Measurements from ENCODE around the gene HBA2. TPM values are rescaled to one million over a fixed set of nuclear protein-coding genes. Genes with fewer than 3 reads are reported as not detected.
"Not testable (repeated sequence)": the region's sequence is repeated elsewhere in the genome, so short reads cannot be mapped to it uniquely, and the experiment has no call there.

Gene HBA2
- not detected for polyA plus RNA-seq (2013, experiment 1 of 2)
- polyA plus RNA-seq (2013, experiment 2 of 2) = not detected

- not testable (repeated sequence) for H3K9ac ChIP-seq (ENCODE audit: low read depth, low read length, poor library complexity); H4K8ac ChIP-seq (ENCODE audit: low read depth, low read length); DNase-seq (ENCODE audit: low spot score); H3K4me3 ChIP-seq (ENCODE audit: low read length in 2 of 2); H2BK5ac ChIP-seq (ENCODE audit: low read length); H3K36me3 ChIP-seq (replicated peaks in 1 of 2; ENCODE audit: control insufficient read depth in 2 of 2, insufficient read depth in 2 of 2, low read length in 2 of 2); H3K4ac ChIP-seq (ENCODE audit: low read length); H3K4me1 ChIP-seq (ENCODE audit: control insufficient read depth in 2 of 2, insufficient read depth in 1 of 2, low read depth in 1 of 2, low read length in 2 of 2); H3K27ac ChIP-seq (replicated peaks; ENCODE audit: low read length); H2BK120ac ChIP-seq (ENCODE audit: low read depth, low read length); H3K23ac ChIP-seq (ENCODE audit: low read depth, low read length, poor library complexity); H2AK5ac ChIP-seq (ENCODE audit: low read depth, low read length); H3K18ac ChIP-seq (ENCODE audit: low read length); H3K14ac ChIP-seq (ENCODE audit: low read length); H3K4me2 ChIP-seq (ENCODE audit: insufficient read depth, low read length, poor library complexity, severe bottlenecking); H3K9me3 ChIP-seq (replicated peaks in 1 of 2; ENCODE audit: control insufficient read depth in 2 of 2, insufficient read depth in 1 of 2, low read depth in 1 of 2, low read length in 2 of 2); H2BK15ac ChIP-seq (ENCODE audit: low read length); H3K79me1 ChIP-seq (ENCODE audit: low read depth, low read length); H2BK12ac ChIP-seq (ENCODE audit: low read length); H4K91ac ChIP-seq (ENCODE audit: low read depth, low read length, poor library complexity); H2AFZ ChIP-seq (ENCODE audit: low read length)
- peaks cover 23 to 72% (median 66%) of the 10 kb centered on the region in 3 experiments for H3K27me3 ChIP-seq (ENCODE audit: control insufficient read depth in 3 of 3, insufficient read depth in 3 of 3, low read depth in 1 of 3, low read length in 3 of 3)
- no CpG with 5 or more reads among the region's 74 CpGs for WGBS, 2 donors (ENCODE audit: extremely low coverage in 2 of 2, insufficient read length in 2 of 2, insufficient replicate concordance in 1 of 2)
Observed at GRCh38 chr16:172374-172941, at the start of gene HBA2. Gene HBA2 (plus strand): TSS chr16:172876. CDS start chr16:172913, 37 bp downstream.

- not testable (repeated sequence) for H3K27me3 ChIP-seq (ENCODE audit: control insufficient read depth in 3 of 3, insufficient read depth in 3 of 3, low read depth in 1 of 3, low read length in 3 of 3); H3K23ac ChIP-seq (ENCODE audit: low read depth, low read length, poor library complexity); H2AK5ac ChIP-seq (ENCODE audit: low read depth, low read length); H3K36me3 ChIP-seq (replicated peaks in 1 of 2; ENCODE audit: control insufficient read depth in 2 of 2, insufficient read depth in 2 of 2, low read length in 2 of 2); H2BK5ac ChIP-seq (ENCODE audit: low read length); H3K79me1 ChIP-seq (ENCODE audit: low read depth, low read length); H2BK15ac ChIP-seq (ENCODE audit: low read length); H2BK12ac ChIP-seq (ENCODE audit: low read length); H3K27ac ChIP-seq (replicated peaks; ENCODE audit: low read length); H3K14ac ChIP-seq (ENCODE audit: low read length); H4K91ac ChIP-seq (ENCODE audit: low read depth, low read length, poor library complexity); H3K4me2 ChIP-seq (ENCODE audit: insufficient read depth, low read length, poor library complexity, severe bottlenecking); H3K18ac ChIP-seq (ENCODE audit: low read length); DNase-seq (ENCODE audit: low spot score); H4K8ac ChIP-seq (ENCODE audit: low read depth, low read length); H3K4ac ChIP-seq (ENCODE audit: low read length); H2AFZ ChIP-seq (ENCODE audit: low read length); H3K9ac ChIP-seq (ENCODE audit: low read depth, low read length, poor library complexity); H3K4me1 ChIP-seq (ENCODE audit: control insufficient read depth in 2 of 2, insufficient read depth in 1 of 2, low read depth in 1 of 2, low read length in 2 of 2); H3K9me3 ChIP-seq (replicated peaks in 1 of 2; ENCODE audit: control insufficient read depth in 2 of 2, insufficient read depth in 1 of 2, low read depth in 1 of 2, low read length in 2 of 2); H3K4me3 ChIP-seq (ENCODE audit: low read length in 2 of 2); H2BK120ac ChIP-seq (ENCODE audit: low read depth, low read length)
- WGBS, 2 donors (ENCODE audit: extremely low coverage in 2 of 2, insufficient read length in 2 of 2, insufficient replicate concordance in 1 of 2) = no CpG with 5 or more reads among the region's 19 CpGs
Observed at GRCh38 chr16:123558-124350, 48.9 kb upstream of the HBA2 start.

GRCh38 chr16:125011-125410 lies 47.7 kb upstream of the HBA2 start:
- Histone ChIP-seq H4K8ac (ENCODE audit: low read depth, low read length) (no peak overlapping the region), H3K79me1 (ENCODE audit: low read depth, low read length) (peaks cover 2% of the 10 kb centered on the region), H3K4me3 (ENCODE audit: low read length in 2 of 2) (no peak overlapping the region), H4K91ac (ENCODE audit: low read depth, low read length, poor library complexity) (no peak overlapping the region), H3K27ac (replicated peaks; ENCODE audit: low read length) (no peak overlapping the region), H3K23ac (ENCODE audit: low read depth, low read length, poor library complexity) (no peak overlapping the region), H3K36me3 (replicated peaks in 1 of 2; ENCODE audit: control insufficient read depth in 2 of 2, insufficient read depth in 2 of 2, low read length in 2 of 2) (peaks cover 0 to 3% of the 10 kb centered on the region in 2 donors), H3K4me1 (ENCODE audit: control insufficient read depth in 2 of 2, insufficient read depth in 1 of 2, low read depth in 1 of 2, low read length in 2 of 2) (no peaks in the 10 kb centered on the region), H2BK12ac (ENCODE audit: low read length) (no peak overlapping the region), H3K18ac (ENCODE audit: low read length) (no peak overlapping the region), H2AFZ (ENCODE audit: low read length) (no peak overlapping the region), H3K27me3 (ENCODE audit: control insufficient read depth in 3 of 3, insufficient read depth in 3 of 3, low read depth in 1 of 3, low read length in 3 of 3) (no peaks in the 10 kb centered on the region), H3K9me3 (replicated peaks in 1 of 2; ENCODE audit: control insufficient read depth in 2 of 2, insufficient read depth in 1 of 2, low read depth in 1 of 2, low read length in 2 of 2) (no peaks in the 10 kb centered on the region), H2BK15ac (ENCODE audit: low read length) (no peak overlapping the region), H3K9ac (ENCODE audit: low read depth, low read length, poor library complexity) (no peak overlapping the region), H2BK5ac (ENCODE audit: low read length) (no peak overlapping the region), H2BK120ac (ENCODE audit: low read depth, low read length) (no peak overlapping the region), H3K4me2 (ENCODE audit: insufficient read depth, low read length, poor library complexity, severe bottlenecking) (no peak overlapping the region), H3K14ac (ENCODE audit: low read length) (no peak overlapping the region), H3K4ac (ENCODE audit: low read length) (no peak overlapping the region), H2AK5ac (ENCODE audit: low read depth, low read length) (no peak overlapping the region)
- no peak for DNase-seq (ENCODE audit: low spot score)
- no CpG with 5 or more reads among the region's 3 CpGs for WGBS, 2 donors (ENCODE audit: extremely low coverage in 2 of 2, insufficient read length in 2 of 2, insufficient replicate concordance in 1 of 2)

DNA sequence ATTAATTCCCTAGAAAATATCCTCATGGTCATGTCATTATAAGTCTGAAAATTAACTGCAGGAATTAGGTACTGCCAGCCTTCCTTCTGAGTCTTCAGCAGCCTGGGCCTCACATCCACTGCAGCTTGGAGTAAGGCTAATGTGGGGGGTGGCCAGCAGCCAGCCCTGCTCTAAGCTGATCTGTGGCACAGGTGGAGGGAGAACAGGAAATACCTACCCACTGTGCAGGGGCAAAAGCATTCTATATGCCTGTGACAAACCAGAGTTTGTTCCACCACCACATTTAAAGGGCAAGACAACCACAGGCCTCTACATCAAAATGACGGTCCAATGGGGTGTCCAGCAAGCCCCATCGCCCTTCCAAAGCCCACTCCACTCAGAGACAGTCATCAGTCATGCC lies 43.6 kb upstream of the HBA2 start:
- Histone ChIP-seq H4K91ac (ENCODE audit: low read depth, low read length, poor library complexity) (no peak overlapping the region), H2AK5ac (ENCODE audit: low read depth, low read length) (no peak overlapping the region), H3K4me1 (ENCODE audit: control insufficient read depth in 2 of 2, insufficient read depth in 1 of 2, low read depth in 1 of 2, low read length in 2 of 2) (no peaks in the 10 kb centered on the region), H3K23ac (ENCODE audit: low read depth, low read length, poor library complexity) (no peak overlapping the region), H3K4me3 (ENCODE audit: low read length in 2 of 2) (no peak overlapping the region), H3K27me3 (ENCODE audit: control insufficient read depth in 3 of 3, insufficient read depth in 3 of 3, low read depth in 1 of 3, low read length in 3 of 3) (no peaks in the 10 kb centered on the region), H3K9ac (ENCODE audit: low read depth, low read length, poor library complexity) (no peak overlapping the region), H3K79me1 (ENCODE audit: low read depth, low read length) (no peaks in the 10 kb centered on the region), H3K9me3 (replicated peaks in 1 of 2; ENCODE audit: control insufficient read depth in 2 of 2, insufficient read depth in 1 of 2, low read depth in 1 of 2, low read length in 2 of 2) (no peaks in the 10 kb centered on the region), H3K4me2 (ENCODE audit: insufficient read depth, low read length, poor library complexity, severe bottlenecking) (no peak overlapping the region), H3K27ac (replicated peaks; ENCODE audit: low read length) (no peak overlapping the region), H2BK15ac (ENCODE audit: low read length) (no peak overlapping the region), H2AFZ (ENCODE audit: low read length) (no peak overlapping the region), H2BK120ac (ENCODE audit: low read depth, low read length) (no peak overlapping the region), H3K14ac (ENCODE audit: low read length) (no peak overlapping the region), H3K4ac (ENCODE audit: low read length) (no peak overlapping the region), H3K18ac (ENCODE audit: low read length) (no peak overlapping the region), H2BK5ac (ENCODE audit: low read length) (no peak overlapping the region), H4K8ac (ENCODE audit: low read depth, low read length) (no peak overlapping the region), H3K36me3 (replicated peaks in 1 of 2; ENCODE audit: control insufficient read depth in 2 of 2, insufficient read depth in 2 of 2, low read length in 2 of 2) (no peaks in the 10 kb centered on the region), H2BK12ac (ENCODE audit: low read length) (no peak overlapping the region)
- WGBS, 2 donors (ENCODE audit: extremely low coverage in 2 of 2, insufficient read length in 2 of 2, insufficient replicate concordance in 1 of 2) = no CpG with 5 or more reads among the region's 2 CpGs
- DNase-seq (ENCODE audit: low spot score) = no peak

Measured in neuronal stem cell (in vitro differentiated cells).